GM18507 (cell line): ENCODE data around the gene CYP46A1.

ENCODE experiments used
- DNase-seq: peaks from one replicate; pipeline ENCODE4 v3.0.0; 2011; ENCODE audit warnings: low read depth; ENCODE audit not compliant: insufficient read length; ENCODE audit errors: extremely low spot score
- FAIRE-seq: peaks from 2 replicates; lab custom pipeline; 2011; peaks lifted over from hg19 to GRCh38; lab: Jason Lieb, UNC

Gene CYP46A1

DNA sequence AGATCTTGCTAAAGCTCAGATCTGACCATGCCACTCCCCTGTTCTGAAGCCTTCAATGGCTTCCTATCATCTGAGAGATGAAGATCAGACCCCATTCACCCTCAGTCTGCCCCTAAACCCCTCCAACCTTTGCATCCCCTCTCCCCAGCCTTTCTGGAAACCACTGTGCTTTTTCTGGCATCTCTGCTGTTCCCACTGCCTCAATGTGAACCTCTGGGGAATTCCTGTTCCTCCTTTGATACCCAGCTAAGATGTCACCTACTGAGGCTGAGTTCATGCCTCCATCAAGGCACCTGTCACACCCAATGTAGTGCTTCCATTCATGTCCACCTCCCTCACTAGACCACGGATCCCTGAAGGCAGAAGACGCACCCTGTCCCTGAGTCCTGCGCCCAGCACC lies 19.3 kb downstream of the CYP46A1 start:
- no peak for FAIRE-seq
- DNase-seq: no peak

DNA sequence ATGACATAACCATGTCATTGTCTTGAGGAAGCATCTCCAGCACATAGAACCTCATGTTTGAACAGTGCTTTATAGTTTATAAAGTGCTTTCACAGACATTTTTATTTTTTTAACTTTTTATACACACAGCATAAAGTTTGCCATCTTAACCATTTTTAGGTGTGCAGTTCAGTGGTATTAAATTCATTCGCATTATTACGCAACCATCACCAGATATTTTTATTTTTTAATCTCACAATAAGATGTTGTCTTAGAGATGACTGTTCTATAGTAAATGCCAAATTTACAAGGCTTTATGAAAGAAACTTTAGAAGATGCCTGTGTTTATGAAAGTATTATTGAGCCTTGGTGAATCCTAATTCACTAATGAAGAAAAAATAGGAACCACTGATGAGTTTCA lies 19.9 kb downstream of the CYP46A1 start:
- DNase-seq: no peak
- FAIRE-seq: no peak

DNA sequence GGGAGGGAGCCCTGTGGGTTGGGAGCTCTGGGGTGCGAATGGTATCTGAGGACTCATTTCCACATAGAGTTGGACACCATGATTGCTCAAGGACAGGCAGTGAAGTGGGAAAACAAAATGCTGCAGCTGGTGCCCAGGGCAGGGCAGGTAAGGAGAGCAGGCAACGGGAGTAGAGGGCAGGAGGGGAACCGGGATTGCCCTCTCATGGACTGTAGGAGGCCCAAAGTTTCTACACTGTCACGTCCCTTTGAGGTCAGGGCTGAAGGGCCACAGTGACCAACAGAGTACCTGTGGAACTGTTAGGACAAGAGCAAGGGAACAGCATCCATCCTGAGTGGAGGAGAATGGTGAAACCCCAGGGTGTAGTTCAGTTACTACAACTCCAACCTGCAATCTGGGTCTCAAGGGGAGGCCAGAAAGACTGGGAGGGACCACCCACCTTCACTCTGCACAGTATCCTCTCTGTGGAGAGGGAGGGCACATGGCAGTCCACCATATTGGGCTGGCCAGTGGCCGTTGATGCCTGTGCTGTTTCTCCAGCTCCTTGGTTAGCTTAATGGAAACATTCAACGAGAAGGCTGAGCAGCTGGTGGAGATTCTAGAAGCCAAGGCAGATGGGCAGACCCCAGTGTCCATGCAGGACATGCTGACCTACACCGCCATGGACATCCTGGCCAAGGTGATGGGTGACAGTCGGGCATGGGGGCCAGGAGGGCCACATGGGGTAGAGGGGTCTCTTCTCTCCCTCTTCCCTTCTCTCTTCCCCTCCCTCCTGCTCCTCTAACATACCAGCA lies 22.2 kb downstream of the CYP46A1 start:
- FAIRE-seq: no peak

DNA sequence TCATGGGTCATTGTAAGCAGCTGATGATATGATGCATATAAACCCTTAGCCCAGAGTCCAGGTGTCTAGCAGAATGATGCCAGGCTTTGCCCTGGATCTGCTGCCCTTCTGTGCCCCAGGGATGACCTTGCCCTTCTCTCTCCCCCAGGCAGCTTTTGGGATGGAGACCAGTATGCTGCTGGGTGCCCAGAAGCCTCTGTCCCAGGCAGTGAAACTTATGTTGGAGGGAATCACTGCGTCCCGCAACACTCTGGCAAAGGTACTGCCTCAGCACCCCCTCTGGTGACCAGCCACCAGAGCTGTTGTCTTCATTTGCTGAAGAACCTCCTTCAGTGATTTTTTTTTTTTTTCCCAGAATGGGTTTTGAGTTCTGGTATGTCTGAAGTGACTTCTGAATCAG lies 23.3 kb downstream of the CYP46A1 start:
- FAIRE-seq (no peak), DNase-seq (no peak)

More for the DNA sequence above, 22.2 kb downstream of the CYP46A1 start:
- DNase-seq: no peak

DNA sequence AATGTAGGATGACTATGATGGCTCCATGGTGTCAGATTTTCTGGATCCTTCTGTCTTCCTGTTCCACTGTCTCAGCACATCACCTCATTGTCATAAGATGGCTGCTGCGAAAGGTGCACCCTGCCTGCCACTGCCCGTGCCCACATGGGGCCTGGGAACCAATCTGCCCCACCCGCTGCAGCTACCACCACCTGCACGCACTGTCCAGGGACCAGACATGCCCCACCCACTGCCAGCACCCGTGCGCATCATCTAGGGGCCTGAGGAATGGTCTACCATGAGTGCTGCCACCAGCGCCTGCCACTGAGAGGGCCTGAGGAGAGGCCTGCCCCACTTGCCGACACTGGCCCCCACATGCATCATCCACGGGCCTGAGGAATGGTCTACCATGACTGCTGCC lies 23.8 kb downstream of the CYP46A1 start:
- DNase-seq: no peak
- FAIRE-seq: no peak

DNA sequence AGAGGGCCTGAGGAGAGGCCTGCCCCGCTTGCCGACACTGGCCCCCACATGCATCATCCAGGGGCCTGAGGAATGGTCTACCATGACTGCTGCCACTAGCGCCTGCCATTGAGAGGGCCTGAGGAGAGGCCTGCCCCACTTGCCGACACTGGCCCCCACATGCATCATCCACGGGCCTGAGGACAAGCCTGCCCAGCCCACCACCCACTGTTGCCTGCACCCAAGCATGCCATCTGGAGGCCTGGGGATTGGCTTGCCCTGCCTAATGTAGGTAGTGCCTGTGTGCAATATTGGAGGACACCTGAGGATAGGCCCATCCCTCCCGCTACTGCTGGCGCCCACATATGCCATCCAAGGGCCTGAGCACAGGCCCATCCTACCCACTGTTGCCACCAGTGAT lies 24.4 kb downstream of the CYP46A1 start:
- DNase-seq (no peak), FAIRE-seq (no peak)

DNA sequence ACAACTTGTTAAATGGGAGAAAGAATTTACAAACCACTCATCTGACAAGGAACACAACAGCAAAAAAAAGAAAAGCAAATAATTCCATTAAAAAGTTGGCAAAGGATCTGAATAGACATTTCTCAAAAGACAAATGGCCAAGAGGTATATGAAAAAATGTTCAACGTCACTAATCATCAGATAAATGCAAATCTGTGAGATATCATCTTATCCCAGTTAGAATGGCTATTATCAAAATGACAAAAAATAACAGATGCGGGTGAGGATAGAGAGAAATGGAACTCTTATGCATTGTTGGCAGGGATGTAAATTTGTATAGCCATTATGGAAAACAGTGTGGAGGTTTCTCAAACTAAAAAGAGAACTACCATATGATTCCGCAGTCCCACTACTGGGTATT lies 29.9 kb downstream of the CYP46A1 start:
- no peak for DNase-seq
- no peak for FAIRE-seq

DNA sequence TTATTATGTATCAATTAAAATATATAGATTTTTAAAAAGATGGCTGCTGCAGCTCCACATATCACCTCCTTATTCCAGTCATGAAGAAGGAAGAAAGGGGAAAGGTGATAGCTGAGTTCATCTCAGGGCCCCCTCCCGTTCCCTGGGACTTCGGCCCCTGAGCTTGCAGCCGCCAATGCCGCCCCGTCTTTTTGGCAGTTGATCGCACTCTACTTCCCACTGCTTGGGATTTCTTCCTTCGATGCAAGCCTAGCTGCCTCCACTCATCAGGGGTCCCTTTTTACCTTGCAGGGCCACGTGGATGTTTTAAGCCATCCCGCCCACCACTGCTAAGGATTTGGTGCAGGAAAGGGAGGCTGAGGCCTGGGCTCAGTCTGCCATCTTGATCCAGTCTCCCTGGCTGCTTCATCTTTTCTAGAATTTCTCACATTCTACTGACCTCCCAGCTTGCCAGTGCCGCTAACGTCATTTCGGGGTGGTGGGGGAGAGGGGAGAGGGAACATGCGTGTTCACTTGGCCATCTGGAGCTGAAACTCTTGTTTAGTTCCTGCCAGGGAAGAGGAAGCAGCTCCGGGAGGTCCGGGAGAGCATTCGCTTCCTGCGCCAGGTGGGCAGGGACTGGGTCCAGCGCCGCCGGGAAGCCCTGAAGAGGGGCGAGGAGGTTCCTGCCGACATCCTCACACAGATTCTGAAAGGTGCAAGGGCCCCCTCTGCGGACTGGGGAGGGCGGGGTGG lies 31.3 kb downstream of the CYP46A1 start:
- FAIRE-seq (no peak), DNase-seq (no peak)

DNA sequence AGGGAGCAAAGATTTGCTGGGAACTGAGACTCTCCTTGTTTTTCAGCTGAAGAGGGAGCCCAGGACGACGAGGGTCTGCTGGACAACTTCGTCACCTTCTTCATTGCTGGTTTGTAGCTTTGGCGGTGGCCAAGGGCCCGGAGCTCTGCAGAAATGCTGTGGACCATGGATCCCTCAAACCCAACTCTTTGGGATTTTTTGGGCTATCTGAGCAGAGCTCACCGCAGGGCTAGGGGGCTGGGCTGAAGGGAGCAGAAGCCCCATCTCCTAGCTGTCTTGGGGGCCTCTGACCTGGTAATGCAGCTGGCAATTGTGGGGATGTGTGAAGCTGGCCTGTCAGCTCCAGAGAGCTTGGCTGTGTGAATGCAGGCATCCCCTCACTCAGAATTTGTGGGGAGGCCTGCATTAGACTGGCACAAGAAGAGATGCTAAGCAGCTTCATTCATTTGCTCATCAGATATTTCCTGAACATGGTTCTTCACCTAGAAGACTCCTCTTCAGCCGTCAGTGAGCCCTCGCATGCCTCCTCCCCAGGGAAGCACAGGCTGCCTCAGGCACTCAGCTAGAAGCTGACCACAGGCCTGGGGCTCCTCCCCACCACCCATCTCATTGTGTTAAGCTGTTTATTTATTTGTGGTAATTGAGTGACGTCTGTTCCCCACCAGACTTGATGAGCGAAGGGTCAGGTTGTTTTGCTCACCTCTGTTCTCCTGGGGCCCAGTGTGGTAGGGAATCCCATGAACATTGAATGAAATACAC lies 32.2 kb downstream of the CYP46A1 start:
- DNase-seq (no peak), FAIRE-seq (no peak)

DNA sequence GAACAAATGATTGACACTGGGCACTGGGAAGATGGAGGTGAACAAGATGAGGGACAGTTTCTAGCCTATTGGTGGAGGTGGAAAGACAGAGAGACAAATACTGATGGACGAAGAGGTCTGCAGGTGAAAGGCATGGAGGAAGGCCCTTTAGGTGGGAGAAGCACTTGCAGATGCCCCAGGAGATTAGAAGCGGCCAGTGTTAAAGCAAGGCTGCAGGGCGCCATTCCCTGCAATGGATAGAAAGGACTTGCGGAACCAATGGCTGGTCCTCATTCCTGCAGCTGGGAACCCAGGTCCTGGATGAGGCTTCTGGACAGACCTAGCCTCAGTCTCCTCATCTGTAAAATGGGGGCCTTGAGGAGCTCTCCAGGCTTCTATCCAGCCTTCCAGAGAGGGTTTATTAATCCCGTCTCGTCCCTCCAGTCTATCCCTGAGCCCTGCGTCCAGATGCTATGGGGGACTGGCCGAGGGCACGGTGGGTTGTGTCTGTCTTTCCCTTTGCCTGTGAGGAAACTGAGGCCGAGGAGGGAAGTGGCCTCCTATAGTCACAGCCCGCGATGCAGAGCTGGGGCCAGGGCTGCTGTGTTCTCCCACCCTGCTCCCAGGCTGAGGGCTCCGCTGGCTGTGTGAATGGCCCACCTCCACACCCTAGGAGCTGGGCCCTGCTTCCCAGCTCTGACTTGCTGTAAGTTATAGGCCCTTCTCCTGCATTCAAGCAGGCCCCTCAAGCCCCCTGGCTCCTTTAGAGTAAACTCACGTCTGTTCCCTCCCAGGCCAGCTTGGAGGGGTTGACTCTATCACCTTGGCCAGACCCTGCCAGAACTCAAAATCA lies 33.0 kb downstream of the CYP46A1 start:
- no peak for FAIRE-seq

DNA sequence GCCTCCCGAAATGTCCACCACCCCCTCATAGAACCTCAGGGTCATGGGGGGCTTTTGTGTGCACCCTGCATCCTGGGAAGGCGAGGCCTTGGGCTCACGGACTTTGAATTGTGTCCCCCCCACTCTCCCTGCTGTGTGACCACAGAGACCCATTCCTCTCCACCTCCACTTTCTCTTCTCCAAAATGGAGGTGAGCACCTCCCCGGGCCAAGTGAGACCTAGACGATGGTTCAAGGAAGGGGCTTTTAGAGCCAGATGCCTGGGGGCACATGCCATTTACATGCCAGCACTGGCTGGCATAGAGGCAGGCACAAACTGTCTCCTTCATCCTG lies 33.5 kb downstream of the CYP46A1 start:
- DNase-seq: no peak

More for the DNA sequence above, 33.0 kb downstream of the CYP46A1 start:
- DNase-seq: no peak

DNA sequence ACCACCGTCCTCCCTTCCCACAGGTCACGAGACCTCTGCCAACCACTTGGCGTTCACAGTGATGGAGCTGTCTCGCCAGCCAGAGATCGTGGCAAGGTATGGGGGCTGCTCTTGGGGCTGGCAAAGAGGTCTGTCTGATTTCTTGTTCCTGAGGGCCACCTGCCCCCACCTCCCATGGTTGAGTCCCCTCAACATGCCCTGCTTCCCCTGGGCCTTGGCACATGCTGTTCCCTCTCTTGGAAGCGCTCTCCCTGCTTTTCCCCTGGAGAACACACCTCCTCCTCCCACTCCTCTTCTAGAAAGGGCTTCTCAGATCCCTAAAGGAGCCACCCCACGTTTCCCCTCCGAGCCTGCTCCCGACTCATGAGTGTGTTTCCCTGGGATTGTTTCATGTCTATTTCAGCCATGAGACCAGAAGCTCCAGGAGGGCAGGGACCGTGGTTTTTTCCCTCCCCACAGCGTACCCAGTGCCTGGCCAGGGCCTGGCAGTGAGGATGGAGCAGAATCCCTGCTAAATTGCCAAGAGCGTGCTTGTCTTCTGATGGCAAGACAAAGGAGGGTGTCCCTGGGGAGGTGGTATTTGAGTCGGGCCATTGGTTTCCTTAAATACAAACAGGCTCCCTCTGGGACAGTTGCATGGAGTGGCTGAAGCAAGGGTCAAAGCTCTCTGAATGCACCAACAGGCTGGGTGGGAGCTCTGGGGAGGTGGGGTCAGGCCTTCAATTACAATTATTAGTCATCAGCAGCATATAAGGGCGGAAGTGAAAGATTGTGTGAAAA lies 34.1 kb downstream of the CYP46A1 start:
- FAIRE-seq (peak; percentile 75), DNase-seq (peak; percentile 53)

More for the DNA sequence above, 33.5 kb downstream of the CYP46A1 start:
- no peak for FAIRE-seq

DNA sequence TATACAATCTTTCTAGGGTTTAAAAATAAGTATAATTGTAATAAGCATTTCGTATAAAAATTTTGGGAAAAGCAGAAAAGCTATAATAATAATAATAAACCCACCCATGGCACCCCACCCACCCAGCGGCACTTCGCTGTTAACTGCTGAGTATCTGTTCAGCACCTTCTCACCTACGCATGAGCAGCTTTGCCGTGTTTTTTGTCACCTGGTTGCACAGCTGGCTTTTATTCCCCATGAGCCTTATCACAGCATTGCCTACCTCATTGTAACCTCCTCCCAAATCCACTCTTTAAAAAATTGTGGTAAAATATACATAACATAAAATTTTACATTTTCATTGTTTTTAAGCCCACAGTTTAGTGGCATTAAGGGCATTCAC lies 34.7 kb downstream of the CYP46A1 start:
- no peak for FAIRE-seq
- DNase-seq: peak; percentile 29

DNA sequence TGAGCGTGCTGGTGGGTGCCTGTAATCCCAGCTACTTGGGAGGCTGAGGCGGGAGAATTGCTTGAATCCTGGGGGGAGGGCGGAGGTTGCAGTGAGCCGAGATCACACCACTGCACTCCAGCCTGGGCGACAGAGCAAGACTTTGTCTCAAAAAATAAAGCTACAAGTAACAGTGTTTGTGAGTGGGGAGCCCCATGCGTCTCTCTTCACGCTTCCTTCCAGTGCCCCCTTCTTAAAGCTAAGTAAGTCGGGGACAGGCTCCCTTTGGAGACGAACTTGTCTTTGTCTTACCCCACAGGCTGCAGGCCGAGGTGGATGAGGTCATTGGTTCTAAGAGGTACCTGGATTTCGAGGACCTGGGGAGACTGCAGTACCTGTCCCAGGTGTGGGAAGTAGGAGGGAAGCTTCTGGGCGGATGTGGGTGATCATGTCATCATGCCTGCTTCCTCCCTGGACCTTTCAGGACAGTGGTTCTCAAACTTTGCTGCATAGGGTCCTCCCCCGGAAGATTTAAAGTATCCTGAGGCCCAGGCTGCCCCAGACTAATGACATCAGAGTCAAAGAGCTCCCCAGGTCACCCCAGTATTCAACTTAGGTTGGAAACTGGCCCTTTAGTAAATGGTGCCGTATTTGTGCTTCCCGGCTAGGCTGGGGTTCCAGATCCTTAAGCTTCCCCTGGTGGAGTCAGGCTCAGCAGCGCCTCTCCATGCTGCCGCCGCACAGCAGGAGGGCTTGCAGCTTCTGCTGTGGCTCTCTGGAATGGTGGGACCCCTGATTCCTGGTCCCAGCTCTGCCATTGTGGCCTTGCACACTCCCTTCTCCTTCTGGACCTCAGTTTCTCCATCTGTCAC lies 37.1 kb downstream of the CYP46A1 start:
- no peak for FAIRE-seq
- no peak for DNase-seq

DNA sequence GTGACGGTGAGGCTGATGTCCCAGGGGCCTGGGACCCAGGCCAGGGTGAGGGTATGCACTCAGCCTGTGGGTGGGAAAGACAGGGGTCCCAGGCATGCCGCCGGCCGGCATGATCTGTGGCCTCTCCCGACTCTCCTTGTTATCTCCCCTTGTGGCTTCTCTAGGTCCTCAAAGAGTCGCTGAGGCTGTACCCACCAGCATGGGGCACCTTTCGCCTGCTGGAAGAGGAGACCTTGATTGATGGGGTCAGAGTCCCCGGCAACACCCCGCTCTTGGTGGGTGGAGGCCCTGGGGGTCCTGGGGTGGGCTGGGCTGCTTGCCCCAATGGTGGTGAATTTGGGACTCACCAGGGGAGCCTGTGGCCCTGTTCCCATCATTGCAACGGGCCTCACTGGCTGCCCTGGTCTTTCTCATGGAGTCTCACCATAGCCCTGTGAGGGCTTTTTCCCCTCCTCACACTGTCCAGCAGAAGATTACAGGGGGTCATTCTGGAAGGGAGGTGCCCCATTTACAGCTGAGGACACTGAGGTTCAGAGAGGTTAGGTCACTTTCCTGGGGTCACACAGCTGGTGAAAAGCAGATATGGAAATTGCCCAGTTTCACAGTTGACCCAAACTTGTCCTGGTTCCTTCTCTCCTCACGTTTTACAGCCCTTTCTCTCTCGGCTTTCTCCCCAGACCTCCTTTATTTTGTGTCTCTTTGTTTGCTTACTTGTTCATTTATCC lies 37.9 kb downstream of the CYP46A1 start:
- DNase-seq (no peak), FAIRE-seq (no peak)

DNA sequence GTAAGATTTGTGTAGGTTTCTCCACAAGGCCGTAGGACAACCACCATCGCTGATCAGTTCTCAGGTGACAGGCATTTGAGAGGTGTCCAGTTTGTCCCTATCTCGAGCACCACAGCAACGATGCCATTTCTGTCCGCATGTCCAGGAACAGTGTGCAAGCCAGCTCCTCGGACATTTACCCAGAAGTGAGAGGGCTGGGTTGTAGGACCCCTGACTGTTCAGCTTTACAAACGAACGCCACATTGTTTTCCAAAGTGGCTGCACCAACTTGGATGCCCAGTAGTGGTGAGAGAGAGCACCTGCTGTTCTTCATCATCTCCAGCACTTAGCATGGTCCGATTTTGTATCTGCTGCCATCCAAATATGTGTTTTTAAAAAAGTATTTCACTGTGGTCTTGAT lies 38.6 kb downstream of the CYP46A1 start:
- DNase-seq (no peak), FAIRE-seq (no peak)

DNA sequence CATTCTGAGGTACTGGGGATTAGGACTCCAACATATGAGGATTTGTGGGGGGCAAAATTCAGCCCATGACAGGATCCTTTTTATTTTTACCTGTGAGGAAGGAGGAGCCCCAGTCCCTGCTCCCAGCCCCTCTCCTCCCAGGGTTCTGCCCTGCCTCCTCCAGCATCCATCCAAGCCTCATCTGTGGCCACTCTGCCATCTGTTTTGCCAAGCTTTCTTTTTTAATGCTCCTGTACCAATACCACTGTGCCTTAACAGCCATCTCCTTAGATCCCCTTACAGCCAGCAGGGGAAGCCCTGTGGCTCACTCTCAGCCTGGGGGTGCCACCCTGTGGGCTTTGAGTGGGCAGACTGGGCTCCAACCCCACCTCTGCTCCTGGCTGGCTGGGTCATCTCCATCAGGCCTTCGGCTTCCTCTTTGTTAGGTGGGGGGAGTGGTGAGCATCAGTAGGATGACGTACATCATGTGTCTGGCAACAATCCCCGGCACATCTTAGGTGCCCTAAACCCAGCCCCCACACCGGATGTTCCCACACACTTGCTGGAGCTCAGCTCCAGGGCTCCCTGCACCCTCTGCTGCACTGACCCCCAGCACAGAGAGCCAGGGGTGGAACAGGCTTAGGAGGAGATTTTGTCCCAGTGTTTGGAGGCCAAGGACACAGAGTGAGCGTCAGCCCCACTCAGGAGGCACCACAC lies 40.2 kb downstream of the CYP46A1 start:
- DNase-seq: no peak
- no peak for FAIRE-seq
